GM23338 (cell line): Measurements from ENCODE around the gene GFER. TPM values are rescaled to one million over a fixed set of nuclear protein-coding genes. Genes with fewer than 3 reads are reported as not detected.
"Not testable (repeated sequence)": the region's sequence is repeated elsewhere in the genome, so short reads cannot be mapped to it uniquely, and the experiment has no call there.

ENCODE experiments used
- ATAC-seq: fragments of 200-7000 bp; cut with Tn5 transposase; 3 replicates; pipeline ENCODE4 v1.9.1; 2020
- DNase-seq: peaks from one replicate; pipeline ENCODE4 v3.0.0-alpha.2; 2015; ENCODE audit warnings: low spot score
- H2AFZ ChIP-seq: fragments of 200-600 bp; sonication (generic); 2 replicates; pipeline ENCODE4 v1.8.0; 2016; ENCODE audit warnings: antibody characterized with exemption, mild to moderate bottlenecking, moderate library complexity
- H3F3A ChIP-seq: fragments of 200-600 bp; sonication (generic); replicated peaks from 2 replicates; pipeline ENCODE4 v1.8.0; 2017; ENCODE audit warnings: antibody characterized with exemption, mixed run types, low read depth
- H3K27ac ChIP-seq: fragments of 200-600 bp; sonication (generic); 2 replicates; pipeline ENCODE4 v1.6.1; 2016; ENCODE audit warnings: low read depth
- H3K27me3 ChIP-seq: fragments of 200-600 bp; sonication (generic); 2 replicates; pipeline ENCODE4 v1.8.0; 2016; ENCODE audit warnings: mild to moderate bottlenecking, mixed run types, moderate library complexity; ENCODE audit not compliant: insufficient read depth
- H3K36me3 ChIP-seq: fragments of 200-600 bp; sonication (generic); 2 replicates; pipeline ENCODE4 v1.8.0; 2016; ENCODE audit warnings: mild to moderate bottlenecking; ENCODE audit not compliant: insufficient read depth
- H3K4me1 ChIP-seq: fragments of 200-600 bp; sonication (generic); 2 replicates; pipeline ENCODE4 v1.8.0; 2016; ENCODE audit warnings: mild to moderate bottlenecking, moderate library complexity; ENCODE audit not compliant: insufficient read depth
- H3K4me2 ChIP-seq: fragments of 200-600 bp; sonication (generic); 2 replicates; pipeline ENCODE4 v1.7.1; 2017; ENCODE audit warnings: mixed run types
- H3K4me3 ChIP-seq: fragments of 200-600 bp; sonication (generic); 2 replicates; pipeline ENCODE4 v1.6.1; 2016; ENCODE audit warnings: mixed run types
- H3K79me2 ChIP-seq: fragments of 200-600 bp; sonication (generic); replicated peaks from 2 replicates; pipeline ENCODE4 v1.8.0; 2017; ENCODE audit warnings: mild to moderate bottlenecking; ENCODE audit not compliant: insufficient read depth
- H3K9me2 ChIP-seq: fragments of 200-600 bp; sonication (generic); 2 replicates; pipeline ENCODE4 v1.8.0; 2017; ENCODE audit not compliant: insufficient read depth
- H4K20me1 ChIP-seq: fragments of 200-600 bp; sonication (generic); replicated peaks from 2 replicates; pipeline ENCODE4 v1.8.0; 2017; ENCODE audit warnings: mild to moderate bottlenecking; ENCODE audit not compliant: insufficient read depth
- H3K27ac Mint-ChIP-seq: 2 replicates; pipeline ENCODE4 v1.8.0; 2020; ENCODE audit warnings: inconsistent platforms, mild to moderate bottlenecking, moderate library complexity, mixed read lengths
- H3K27me3 Mint-ChIP-seq: 3 replicates; pipeline ENCODE4 v1.8.0; 2022; ENCODE audit warnings: low read depth, mild to moderate bottlenecking, moderate library complexity, mixed read lengths, inconsistent platforms; ENCODE audit not compliant: insufficient read depth, poor library complexity
- H3K36me3 Mint-ChIP-seq: 3 replicates; pipeline ENCODE4 v1.8.0; 2021; ENCODE audit warnings: low read depth, mild to moderate bottlenecking, inconsistent platforms, moderate library complexity, mixed read lengths
- H3K4me1 Mint-ChIP-seq: 3 replicates; pipeline ENCODE4 v1.8.0; 2020; ENCODE audit warnings: mild to moderate bottlenecking, inconsistent platforms, mixed read lengths
- H3K4me3 Mint-ChIP-seq: 3 replicates; pipeline ENCODE4 v1.8.0; 2021; ENCODE audit warnings: moderate library complexity, mild to moderate bottlenecking, inconsistent platforms, mixed read lengths
- H3K9me3 Mint-ChIP-seq: 3 replicates; pipeline ENCODE4 v1.8.0; 2020; ENCODE audit warnings: moderate library complexity, mild to moderate bottlenecking, inconsistent platforms, mixed read lengths
- JUNB ChIP-seq: IDR thresholded peaks from one replicate; pipeline ENCODE4 v1.6.1; 2016; ENCODE audit warnings: antibody characterized with exemption; ENCODE audit not compliant: unreplicated experiment
- POLR2AphosphoS5 ChIP-seq: IDR thresholded peaks from 2 replicates; pipeline ENCODE4 v1.6.1; 2016; ENCODE audit warnings: antibody characterized with exemption, low read depth
- STAT1 ChIP-seq: IDR thresholded peaks from one replicate; pipeline ENCODE4 v1.6.1; 2016; ENCODE audit warnings: antibody characterized with exemption; ENCODE audit not compliant: unreplicated experiment
- ZNF331 ChIP-seq: fragments of 250-450 bp; sonication (Bioruptor Pico); IDR thresholded peaks from 2 replicates; pipeline ENCODE4 v1.5.0; 2020; ENCODE audit warnings: low read depth, mild to moderate bottlenecking, moderate library complexity
- polyA plus RNA-seq: library from polyadenylated mRNA; unstranded; fragments of >200 nt; fragmentation: Nextera tagmentation; extraction: Ambion mirVana; gene quantifications from 2 replicates; pipeline ENCODE4 v1.2.1, GENCODE V29; 2016
- total RNA-seq: library from RNA; depleted of rRNA; stranded (reverse); fragments of >200 nt; shearing (Covaris generic); gene quantifications from 2 replicates; pipeline ENCODE4 v1.2.3, GENCODE V29; 2014
- TF ChIP-seq, protein P1 (sequence below): fragments of 250-450 bp; sonication (Bioruptor Pico); IDR thresholded peaks from 2 replicates; pipeline ENCODE4 v1.5.0; 2020; ENCODE audit warnings: mild to moderate bottlenecking, moderate library complexity

Gene GFER
- total and polyA plus RNA-seq, 2 experiments from 2014 or later, result 40.1 to 64.5 TPM

DNA sequence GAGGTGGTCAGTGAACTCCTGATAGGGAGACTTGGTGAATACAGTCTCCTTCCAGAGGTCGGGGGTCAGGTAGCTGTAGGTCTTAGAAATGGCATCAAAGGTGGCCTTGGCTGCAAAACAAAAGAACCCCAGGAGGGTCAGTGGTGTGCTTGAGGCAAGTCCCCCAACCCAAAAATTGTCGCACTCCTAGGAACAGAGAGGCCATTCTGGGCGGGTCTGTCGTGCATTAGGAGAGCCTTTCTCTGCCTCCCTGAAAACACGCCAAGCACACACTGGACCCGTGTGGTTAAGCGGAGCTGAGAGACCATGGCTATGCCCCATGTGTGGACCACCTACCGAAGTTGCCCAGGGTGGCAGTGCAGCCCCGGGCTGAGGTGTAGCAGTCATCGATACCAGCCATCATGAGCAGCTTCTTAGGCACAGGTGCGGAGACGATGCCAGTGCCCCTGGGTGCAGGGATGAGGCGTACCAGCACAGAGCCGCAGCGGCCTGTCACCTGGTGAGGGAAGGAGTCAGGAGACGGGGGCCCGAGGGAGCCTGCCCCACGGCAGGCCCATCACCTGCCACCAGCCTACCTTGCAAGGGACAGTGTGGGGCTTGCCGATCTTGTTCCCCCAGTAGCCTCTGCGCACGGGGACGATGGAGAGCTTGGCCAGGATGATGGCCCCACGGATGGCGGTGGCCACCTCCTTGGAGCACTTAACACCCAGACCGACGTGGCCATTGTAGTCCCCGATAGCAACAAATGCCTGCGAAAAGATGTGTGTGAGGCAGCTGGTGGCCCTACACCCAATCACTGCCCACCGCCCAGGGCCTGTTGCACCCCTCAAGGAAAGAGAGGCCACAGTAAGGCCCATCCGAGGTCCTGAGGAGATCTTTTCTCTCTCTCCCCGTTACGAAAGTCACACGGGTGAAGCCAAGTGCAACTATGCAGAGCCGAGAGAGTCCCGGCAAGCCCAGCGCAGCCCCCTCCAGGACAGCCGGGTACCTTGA lies 21.5 kb upstream of the GFER start:
- H3K36me3 ChIP-seq, result peaks cover 25% of the 10 kb centered on the region
- H3K4me2 ChIP-seq, result peak overlapping the region; percentile 100
- peaks cover 27% of the 10 kb centered on the region for H4K20me1 ChIP-seq
- H3K36me3 Mint-ChIP-seq, result peaks cover 44% of the 10 kb centered on the region
- H3K4me1 ChIP-seq, result peaks cover 38% of the 10 kb centered on the region; the same call in 1 of the 2 replicates
- H2AFZ ChIP-seq, H3K9me3 Mint-ChIP-seq, H3K9me2 ChIP-seq, DNase-seq, H3K27me3 ChIP-seq, ATAC-seq: not testable (repeated sequence)
- peaks cover 46% of the 10 kb centered on the region for H3F3A ChIP-seq
- H3K4me3 ChIP-seq, result peak overlapping the region; percentile 100
- H3K4me1 Mint-ChIP-seq, result peaks cover 33% of the 10 kb centered on the region
- TF ChIP-seq POLR2AphosphoS5, result 0 out of 2 replicates have a peak, but pooled peaks have one; percentile 5
- H3K79me2 ChIP-seq, result peaks cover 46% of the 10 kb centered on the region
- peaks cover 52% of the 10 kb centered on the region for H3K27me3 Mint-ChIP-seq
- peak overlapping the region; percentile 96 for H3K27ac Mint-ChIP-seq
- H3K27ac ChIP-seq, result peak overlapping the region; percentile 93
- peak overlapping the region; percentile 91 for H3K4me3 Mint-ChIP-seq

DNA sequence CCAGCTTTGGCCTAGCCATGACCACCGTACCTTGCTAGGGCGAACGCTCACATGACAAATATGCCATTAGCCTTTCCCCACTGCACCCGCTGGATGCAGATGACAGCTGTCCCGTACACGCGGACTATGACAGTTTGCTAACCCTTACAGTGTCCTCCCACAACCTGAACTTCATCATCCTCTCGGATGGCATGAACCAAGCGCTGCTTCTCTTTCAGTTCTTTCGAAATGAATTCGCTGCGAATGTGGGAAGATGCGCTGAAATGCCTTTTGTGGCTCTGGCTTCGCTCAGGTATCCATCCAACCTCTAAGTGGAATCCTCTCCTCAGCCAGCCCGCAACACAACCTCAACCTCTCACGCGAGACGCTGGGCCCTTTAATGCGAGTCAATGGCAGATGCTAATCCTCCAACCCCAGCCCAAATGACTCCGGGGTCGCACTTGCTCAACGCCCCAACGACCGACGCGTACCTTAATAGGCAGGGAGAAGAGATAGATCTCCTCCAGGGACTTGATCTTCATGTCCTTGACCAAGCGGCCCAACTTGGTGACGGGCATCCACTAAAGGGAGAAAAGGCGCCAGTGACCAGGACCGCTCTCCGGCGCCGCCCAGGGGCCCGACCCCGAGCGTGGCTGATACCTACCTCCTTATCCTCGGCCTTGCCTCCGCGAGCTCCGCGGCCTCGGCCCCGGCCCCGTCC lies 20.0 kb upstream of the GFER start:
- Mint-ChIP-seq H3K27me3 (peaks cover 58% of the 10 kb centered on the region), H3K9me3 (peaks cover 8% of the 10 kb centered on the region; the same call in 2 of the 3 replicates), H3K36me3 (peaks cover 44% of the 10 kb centered on the region), H3K4me3 (peak overlapping the region; percentile 91), H3K27ac (peak overlapping the region; percentile 96), H3K4me1 (peaks cover 33% of the 10 kb centered on the region)
- Histone ChIP-seq H3K79me2 (peaks cover 46% of the 10 kb centered on the region), H3F3A (peaks cover 40% of the 10 kb centered on the region), H3K4me1 (peaks cover 38% of the 10 kb centered on the region; the same call in 1 of the 2 replicates), H3K27ac (peak overlapping the region; percentile 93), H4K20me1 (peaks cover 27% of the 10 kb centered on the region), H3K27me3 (no peaks in the 10 kb centered on the region), H3K9me2 (no peaks in the 10 kb centered on the region), H3K4me2 (peak overlapping the region; percentile 100), H2AFZ (no peak overlapping the region), H3K36me3 (peaks cover 25% of the 10 kb centered on the region), H3K4me3 (peak overlapping the region; percentile 100)
- DNase-seq, result no peak
- no peak for TF ChIP-seq STAT1
- no peak for TF ChIP-seq JUNB
- TF ChIP-seq POLR2AphosphoS5, result peak; percentile 42; the same call in 1 of the 2 replicates
- TF ChIP-seq ZNF331 (CRISPR knock-in tag), result no peak
- no peak for ATAC-seq

DNA sequence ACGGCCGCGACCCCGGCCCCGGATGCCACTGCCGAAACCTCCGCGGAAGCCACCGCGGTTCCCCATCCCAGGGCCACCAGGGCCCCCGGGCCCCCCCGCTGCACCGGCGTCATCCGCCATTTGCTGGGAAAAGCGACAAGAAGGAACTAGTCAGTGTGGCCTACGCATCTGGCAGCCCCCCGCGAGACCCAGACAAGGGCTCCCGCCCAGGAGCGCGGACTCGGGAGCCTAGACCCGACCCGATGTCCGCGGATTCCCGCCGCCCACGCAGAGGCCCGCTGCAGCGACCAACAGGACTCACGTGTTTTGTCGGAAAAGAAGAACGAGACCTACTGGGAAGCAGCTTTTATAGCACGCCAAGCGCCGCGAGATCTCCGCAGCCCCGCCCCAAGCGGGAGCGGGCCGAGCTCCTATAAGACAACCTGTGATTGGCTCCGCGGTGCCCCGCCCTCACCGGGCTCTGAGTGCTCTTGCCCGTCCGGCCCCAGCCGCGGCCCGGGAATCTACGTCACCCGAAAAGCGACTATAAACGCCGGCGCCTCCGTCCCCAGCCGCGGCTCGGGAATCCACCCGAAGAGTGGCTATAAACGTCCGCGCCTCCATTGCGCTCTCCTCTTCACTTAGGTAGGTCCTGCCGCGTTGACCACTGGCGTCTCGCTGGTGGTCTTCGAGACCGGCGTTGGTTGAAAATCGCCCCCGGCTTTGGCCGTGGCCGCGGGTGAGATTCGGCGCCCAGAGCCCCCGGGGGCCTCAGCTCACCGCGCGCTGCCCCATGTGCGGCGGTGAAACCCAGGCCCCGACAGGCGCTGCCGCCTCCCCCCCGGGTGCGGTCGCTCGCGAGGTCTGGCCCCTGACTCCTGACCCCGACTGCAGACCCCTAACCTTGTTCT lies 19.2 kb upstream of the GFER start, which contains the start of gene RPS2:
Gene RPS2, minus strand, starts transcription at position 321 of the 890 bp plus-strand sequence. Its CDS starts 201 bp downstream, at position 120.
- Histone ChIP-seq H3K36me3 (peaks cover 25% of the 10 kb centered on the region), H3K27me3 (no peaks in the 10 kb centered on the region), H3K4me3 (peak within 1 kb of the TSS; percentile 100), H4K20me1 (peaks cover 27% of the 10 kb centered on the region), H3K27ac (peak within 1 kb of the TSS; percentile 93), H3K4me2 (peak within 1 kb of the TSS; percentile 100), H3K4me1 (peaks cover 38% of the 10 kb centered on the region; the same call in 1 of the 2 replicates), H2AFZ (no peak within 1 kb of the TSS), H3K9me2 (no peaks in the 10 kb centered on the region), H3K79me2 (peaks cover 46% of the 10 kb centered on the region), H3F3A (peaks cover 38% of the 10 kb centered on the region)
- H3K36me3 Mint-ChIP-seq, result peaks cover 44% of the 10 kb centered on the region
- peaks cover 57% of the 10 kb centered on the region for H3K27me3 Mint-ChIP-seq
- peak within 1 kb of the TSS; percentile 91 for H3K4me3 Mint-ChIP-seq
- DNase-seq (peak; percentile 100), ATAC-seq (peak; percentile 65)
- H3K4me1 Mint-ChIP-seq, result peaks cover 33% of the 10 kb centered on the region
- peak within 1 kb of the TSS; percentile 98 for H3K27ac Mint-ChIP-seq
- H3K9me3 Mint-ChIP-seq, result peaks cover 8% of the 10 kb centered on the region; the same call in 2 of the 3 replicates
- no peak for TF ChIP-seq JUNB
- TF ChIP-seq, protein P1, sequence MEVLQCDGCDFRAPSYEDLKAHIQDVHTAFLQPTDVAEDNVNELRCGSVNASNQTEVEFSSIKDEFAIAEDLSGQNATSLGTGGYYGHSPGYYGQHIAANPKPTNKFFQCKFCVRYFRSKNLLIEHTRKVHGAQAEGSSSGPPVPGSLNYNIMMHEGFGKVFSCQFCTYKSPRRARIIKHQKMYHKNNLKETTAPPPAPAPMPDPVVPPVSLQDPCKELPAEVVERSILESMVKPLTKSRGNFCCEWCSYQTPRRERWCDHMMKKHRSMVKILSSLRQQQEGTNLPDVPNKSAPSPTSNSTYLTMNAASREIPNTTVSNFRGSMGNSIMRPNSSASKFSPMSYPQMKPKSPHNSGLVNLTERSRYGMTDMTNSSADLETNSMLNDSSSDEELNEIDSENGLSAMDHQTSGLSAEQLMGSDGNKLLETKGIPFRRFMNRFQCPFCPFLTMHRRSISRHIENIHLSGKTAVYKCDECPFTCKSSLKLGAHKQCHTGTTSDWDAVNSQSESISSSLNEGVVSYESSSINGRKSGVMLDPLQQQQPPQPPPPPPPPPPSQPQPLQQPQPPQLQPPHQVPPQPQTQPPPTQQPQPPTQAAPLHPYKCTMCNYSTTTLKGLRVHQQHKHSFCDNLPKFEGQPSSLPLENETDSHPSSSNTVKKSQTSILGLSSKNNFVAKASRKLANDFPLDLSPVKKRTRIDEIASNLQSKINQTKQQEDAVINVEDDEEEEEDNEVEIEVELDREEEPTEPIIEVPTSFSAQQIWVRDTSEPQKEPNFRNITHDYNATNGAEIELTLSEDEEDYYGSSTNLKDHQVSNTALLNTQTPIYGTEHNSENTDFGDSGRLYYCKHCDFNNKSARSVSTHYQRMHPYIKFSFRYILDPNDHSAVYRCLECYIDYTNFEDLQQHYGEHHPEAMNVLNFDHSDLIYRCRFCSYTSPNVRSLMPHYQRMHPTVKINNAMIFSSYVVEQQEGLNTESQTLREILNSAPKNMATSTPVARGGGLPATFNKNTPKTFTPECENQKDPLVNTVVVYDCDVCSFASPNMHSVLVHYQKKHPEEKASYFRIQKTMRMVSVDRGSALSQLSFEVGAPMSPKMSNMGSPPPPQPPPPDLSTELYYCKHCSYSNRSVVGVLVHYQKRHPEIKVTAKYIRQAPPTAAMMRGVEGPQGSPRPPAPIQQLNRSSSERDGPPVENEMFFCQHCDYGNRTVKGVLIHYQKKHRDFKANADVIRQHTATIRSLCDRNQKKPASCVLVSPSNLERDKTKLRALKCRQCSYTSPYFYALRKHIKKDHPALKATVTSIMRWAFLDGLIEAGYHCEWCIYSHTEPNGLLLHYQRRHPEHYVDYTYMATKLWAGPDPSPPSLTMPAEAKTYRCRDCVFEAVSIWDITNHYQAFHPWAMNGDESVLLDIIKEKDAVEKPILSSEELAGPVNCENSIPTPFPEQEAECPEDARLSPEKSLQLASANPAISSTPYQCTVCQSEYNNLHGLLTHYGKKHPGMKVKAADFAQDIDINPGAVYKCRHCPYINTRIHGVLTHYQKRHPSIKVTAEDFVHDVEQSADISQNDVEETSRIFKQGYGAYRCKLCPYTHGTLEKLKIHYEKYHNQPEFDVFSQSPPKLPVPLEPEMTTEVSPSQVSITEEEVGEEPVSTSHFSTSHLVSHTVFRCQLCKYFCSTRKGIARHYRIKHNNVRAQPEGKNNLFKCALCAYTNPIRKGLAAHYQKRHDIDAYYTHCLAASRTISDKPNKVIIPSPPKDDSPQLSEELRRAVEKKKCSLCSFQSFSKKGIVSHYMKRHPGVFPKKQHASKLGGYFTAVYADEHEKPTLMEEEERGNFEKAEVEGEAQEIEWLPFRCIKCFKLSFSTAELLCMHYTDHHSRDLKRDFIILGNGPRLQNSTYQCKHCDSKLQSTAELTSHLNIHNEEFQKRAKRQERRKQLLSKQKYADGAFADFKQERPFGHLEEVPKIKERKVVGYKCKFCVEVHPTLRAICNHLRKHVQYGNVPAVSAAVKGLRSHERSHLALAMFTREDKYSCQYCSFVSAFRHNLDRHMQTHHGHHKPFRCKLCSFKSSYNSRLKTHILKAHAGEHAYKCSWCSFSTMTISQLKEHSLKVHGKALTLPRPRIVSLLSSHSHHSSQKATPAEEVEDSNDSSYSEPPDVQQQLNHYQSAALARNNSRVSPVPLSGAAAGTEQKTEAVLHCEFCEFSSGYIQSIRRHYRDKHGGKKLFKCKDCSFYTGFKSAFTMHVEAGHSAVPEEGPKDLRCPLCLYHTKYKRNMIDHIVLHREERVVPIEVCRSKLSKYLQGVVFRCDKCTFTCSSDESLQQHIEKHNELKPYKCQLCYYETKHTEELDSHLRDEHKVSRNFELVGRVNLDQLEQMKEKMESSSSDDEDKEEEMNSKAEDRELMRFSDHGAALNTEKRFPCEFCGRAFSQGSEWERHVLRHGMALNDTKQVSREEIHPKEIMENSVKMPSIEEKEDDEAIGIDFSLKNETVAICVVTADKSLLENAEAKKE, result no peak
